IMR-90 (cell line): ENCODE data around the gene ACTG2. TPM values are rescaled to one million over a fixed set of nuclear protein-coding genes. Genes with fewer than 3 reads are reported as not detected.

Source experiments
- ATAC-seq: fragments of 200-7000 bp; cut with Tn5 transposase; 2 replicates; pipeline ENCODE4 v1.9.1; 2020; ENCODE audit warnings: low read depth, mild to moderate bottlenecking, moderate library complexity
- BruUV-seq: library from RNA; stranded (reverse); fragments of 400-500 nt; replicated peaks from 2 replicates; lab custom pipeline; 2021; lab: Mats Ljungman, UMichigan
- CTCF ChIA-PET: fragments of 300-600 bp; formaldehyde crosslinking; extraction: SDS; loops from one replicate; lab custom pipeline; 2021; ENCODE audit warnings: antibody characterized with exemption; lab: Yijun Ruan, JAX
- POLR2A ChIA-PET: fragments of 300-600 bp; sonication (Branson Sonifier 250); formaldehyde crosslinking; loops from one replicate; lab custom pipeline; 2022; ENCODE audit warnings: antibody characterized with exemption; ENCODE audit not compliant: unreplicated experiment; lab: Charles Lee
- DNase-seq: peaks from one replicate; pipeline ENCODE4 v3.0.0; 2013
- H2AFZ ChIP-seq: replicated peaks from 2 replicates; pipeline ENCODE3; 2013; ENCODE audit warnings: low read length, mild to moderate bottlenecking; ENCODE audit not compliant: poor library complexity
- H2AK5ac ChIP-seq: 2 replicates; pipeline ENCODE4 v1.6.1; 2013; ENCODE audit warnings: low read depth, low read length, inconsistent platforms
- H2AK9ac ChIP-seq: replicated peaks from 2 replicates; pipeline ENCODE3; 2013; ENCODE audit warnings: mild to moderate bottlenecking, low read depth, low read length, moderate library complexity; ENCODE audit not compliant: poor library complexity
- H2BK120ac ChIP-seq: 2 replicates; pipeline ENCODE4 v1.6.1; 2013; ENCODE audit warnings: low read depth, low read length, inconsistent platforms
- H2BK15ac ChIP-seq: 3 replicates; pipeline ENCODE4 v1.6.1; 2013; ENCODE audit warnings: low read depth, low read length, inconsistent platforms
- H2BK20ac ChIP-seq: 2 replicates; pipeline ENCODE4 v1.6.1; 2013; ENCODE audit warnings: low read depth, mild to moderate bottlenecking, inconsistent platforms, low read length, moderate library complexity
- H2BK5ac ChIP-seq: 2 replicates; pipeline ENCODE4 v1.6.1; 2013; ENCODE audit warnings: mild to moderate bottlenecking, low read depth, low read length, inconsistent platforms; ENCODE audit not compliant: poor library complexity, severe bottlenecking
- H3K14ac ChIP-seq: replicated peaks from 2 replicates; pipeline ENCODE4 v1.6.1; 2013; ENCODE audit warnings: low read depth, low read length, inconsistent platforms
- H3K18ac ChIP-seq: 2 replicates; pipeline ENCODE4 v1.6.1; 2013; ENCODE audit warnings: low read depth, low read length, control low read depth
- H3K23ac ChIP-seq: 2 replicates; pipeline ENCODE4 v1.6.1; 2013; ENCODE audit warnings: low read depth, low read length, inconsistent platforms
- H3K27ac ChIP-seq: 2 replicates; pipeline ENCODE4 v1.5.1; 2013; ENCODE audit warnings: mild to moderate bottlenecking, control low read depth, low read length; ENCODE audit not compliant: insufficient read depth
- H3K27me3 ChIP-seq: 2 replicates; pipeline ENCODE4 v1.6.1; 2013; ENCODE audit warnings: low read length; ENCODE audit not compliant: control insufficient read depth, insufficient read depth
- H3K36me3 ChIP-seq: 2 replicates; pipeline ENCODE4 v1.6.1; 2013; ENCODE audit warnings: low read length, mixed read lengths; ENCODE audit not compliant: control insufficient read depth, insufficient read depth
- H3K4ac ChIP-seq: 2 replicates; pipeline ENCODE4 v1.6.1; 2013; ENCODE audit warnings: low read depth, low read length, inconsistent platforms
- H3K4me1 ChIP-seq: 2 replicates; pipeline ENCODE4 v1.6.1; 2013; ENCODE audit warnings: low read length, mixed read lengths; ENCODE audit not compliant: control insufficient read depth, insufficient read depth
- H3K4me2 ChIP-seq: 2 replicates; pipeline ENCODE4 v1.6.1; 2013; ENCODE audit warnings: low read depth, mild to moderate bottlenecking, control low read depth, low read length, moderate library complexity
- H3K4me3 ChIP-seq: 2 replicates; pipeline ENCODE4 v1.5.1; 2013; ENCODE audit warnings: low read depth, mild to moderate bottlenecking, control low read depth, low read length, moderate library complexity; ENCODE audit not compliant: insufficient read depth
- H3K56ac ChIP-seq: 2 replicates; pipeline ENCODE4 v1.6.1; 2013; ENCODE audit warnings: low read length, inconsistent platforms; ENCODE audit not compliant: insufficient read depth; ENCODE audit errors: extremely low read depth
- H3K79me1 ChIP-seq, 2 experiments: 2 replicates each; pipeline ENCODE4 v1.6.1; 2013; ENCODE audit warnings: low read length in 2 of 2, inconsistent platforms in 1 of 2, low read depth in 1 of 2
- H3K9ac ChIP-seq: 2 replicates; pipeline ENCODE4 v1.6.1; 2013; ENCODE audit warnings: low read depth, low read length, control low read depth
- H3K9me1 ChIP-seq: 2 replicates; pipeline ENCODE4 v1.6.1; 2013; ENCODE audit warnings: low read length, inconsistent platforms; ENCODE audit not compliant: insufficient read depth
- H3K9me3 ChIP-seq: 2 replicates; pipeline ENCODE4 v1.6.1; 2013; ENCODE audit warnings: low read length; ENCODE audit not compliant: control insufficient read depth, insufficient read depth
- H4K20me1 ChIP-seq: 2 replicates; pipeline ENCODE4 v1.6.1; 2013; ENCODE audit warnings: low read length, inconsistent platforms; ENCODE audit not compliant: insufficient read depth
- H4K5ac ChIP-seq: 2 replicates; pipeline ENCODE4 v1.6.1; 2013; ENCODE audit warnings: mild to moderate bottlenecking, low read depth, low read length, control low read depth
- H4K8ac ChIP-seq, 2 experiments: 2 replicates each; pipeline ENCODE4 v1.6.1; 2013; ENCODE audit warnings: low read depth in 2 of 2, low read length in 2 of 2, control low read depth in 1 of 2, inconsistent platforms in 1 of 2
- H4K91ac ChIP-seq: 2 replicates; pipeline ENCODE4 v1.6.1; 2013; ENCODE audit warnings: low read depth, low read length, inconsistent platforms; ENCODE audit not compliant: insufficient read depth
- BHLHE40 ChIP-seq: fragments of 150-350 bp; IDR thresholded peaks from 2 replicates; pipeline ENCODE4 v1.6.1; 2016; ENCODE audit warnings: mild to moderate bottlenecking, low read depth, low read length
- CEBPB ChIP-seq: IDR thresholded peaks from 2 replicates; pipeline ENCODE4 v1.6.1; 2012; ENCODE audit warnings: low read depth, low read length, improper control_type of control experiment
- CHD1 ChIP-seq: IDR thresholded peaks from 2 replicates; pipeline ENCODE4 v1.6.1; 2012; ENCODE audit warnings: low read depth, low read length, improper control_type of control experiment
- FOS ChIP-seq: fragments of 150-350 bp; IDR thresholded peaks from 2 replicates; pipeline ENCODE4 v1.6.1; 2016; ENCODE audit warnings: low read depth, low read length
- MAFK ChIP-seq: IDR thresholded peaks from 2 replicates; pipeline ENCODE4 v1.6.1; 2012; ENCODE audit warnings: low read depth, low read length, improper control_type of control experiment
- MAZ ChIP-seq: IDR thresholded peaks from 2 replicates; pipeline ENCODE4 v1.6.1; 2012; ENCODE audit warnings: low read depth, mild to moderate bottlenecking, low read length, improper control_type of control experiment, moderate library complexity, borderline replicate concordance
- MXI1 ChIP-seq: IDR thresholded peaks from 2 replicates; pipeline ENCODE4 v1.6.1; 2012; ENCODE audit warnings: low read depth, mild to moderate bottlenecking, low read length, moderate library complexity, borderline replicate concordance
- NFE2L2 ChIP-seq: fragments of 150-350 bp; IDR thresholded peaks from 2 replicates; pipeline ENCODE4 v1.6.1; 2016; ENCODE audit warnings: low read depth, mild to moderate bottlenecking, low read length
- POLR2A ChIP-seq: IDR thresholded peaks from 2 replicates; pipeline ENCODE4 v1.6.1; 2012; ENCODE audit warnings: mild to moderate bottlenecking, low read depth, low read length
- RAD21 ChIP-seq: IDR thresholded peaks from 2 replicates; pipeline ENCODE4 v1.6.1; 2012; ENCODE audit warnings: low read length, improper control_type of control experiment
- RCOR1 ChIP-seq: IDR thresholded peaks from 2 replicates; pipeline ENCODE4 v1.6.1; 2012; ENCODE audit warnings: mild to moderate bottlenecking, low read length, improper control_type of control experiment; ENCODE audit not compliant: insufficient replicate concordance
- RFX5 ChIP-seq: IDR thresholded peaks from 2 replicates; pipeline ENCODE4 v1.8.0; 2012; ENCODE audit warnings: low read depth, mild to moderate bottlenecking, low read length, moderate library complexity
- SMC3 ChIP-seq: fragments of 150-350 bp; IDR thresholded peaks from 2 replicates; pipeline ENCODE4 v1.6.1; 2016; ENCODE audit warnings: low read depth, mild to moderate bottlenecking, antibody characterized with exemption, low read length, moderate library complexity
- WGBS, 2 experiments: methylation state at CpG; one replicate each; pipeline versions ENCODE4 v1.1.5 to v1.1.7; 2013; ENCODE audit warnings: missing lambda C conversion rate in 2 of 2; ENCODE audit not compliant: insufficient read length in 1 of 2; ENCODE audit errors: extremely low coverage in 2 of 2; 5-methylcytosine and 5-hydroxymethylcytosine counted together
- dilution Hi-C: fragments of 300-500 bp; cut with HindIII; formaldehyde crosslinking; loops from one replicate; pipeline ENCODE4 v1.14.3; 2018; ENCODE audit warnings: low sequenced_read_pairs; ENCODE audit not compliant: unreplicated experiment
- in situ Hi-C: fragments of 300-500 bp; cut with MboI; formaldehyde crosslinking; loops from 3 replicates; pipeline ENCODE4 v1.14.3; 2019; ENCODE audit warnings: low sequenced_read_pairs, inconsistent platforms, mixed read lengths
- intact Hi-C: fragments of 100-400 bp; cut with micrococcal nuclease; formaldehyde crosslinking; loops from 2 replicates; pipeline ENCODE4 v1.10.0; 2022
- polyA plus RNA-seq, 3 experiments: library from polyadenylated mRNA; depleted of rRNA; stranded (reverse); fragments of >200 nt; gene quantifications; 2 replicates each; pipeline ENCODE4 v1.2.3, GENCODE V29; 2012; ENCODE audit warnings: low replicate concordance in 1 of 3
- total RNA-seq: library from RNA; depleted of rRNA; stranded (reverse); fragments of >200 nt; gene quantifications from 2 replicates; pipeline ENCODE4 v1.2.3, GENCODE V29; 2012
- TF ChIP-seq, protein P1 (sequence below): fragments of 150-350 bp; IDR thresholded peaks from 2 replicates; pipeline ENCODE4 v1.6.1; 2017; ENCODE audit warnings: mild to moderate bottlenecking, antibody characterized with exemption, low read length, low read depth
- TF ChIP-seq, protein P2 (sequence below): fragments of 150-350 bp; IDR thresholded peaks from 2 replicates; pipeline ENCODE4 v1.6.1; 2016; ENCODE audit warnings: low read depth, mild to moderate bottlenecking, low read length, moderate library complexity, borderline replicate concordance
- TF ChIP-seq, protein P3 (sequence below): conservative IDR thresholded peaks from 2 replicates; pipeline ENCODE4 v1.5.1; 2012; ENCODE audit warnings: mild to moderate bottlenecking, low read depth, low read length, improper control_type of control experiment

The ACTG2 gene
- total and polyA plus RNA-seq, 2 of the 4 experiments (the other 2 are of a cell fraction), result 523 to 899 TPM

DNA sequence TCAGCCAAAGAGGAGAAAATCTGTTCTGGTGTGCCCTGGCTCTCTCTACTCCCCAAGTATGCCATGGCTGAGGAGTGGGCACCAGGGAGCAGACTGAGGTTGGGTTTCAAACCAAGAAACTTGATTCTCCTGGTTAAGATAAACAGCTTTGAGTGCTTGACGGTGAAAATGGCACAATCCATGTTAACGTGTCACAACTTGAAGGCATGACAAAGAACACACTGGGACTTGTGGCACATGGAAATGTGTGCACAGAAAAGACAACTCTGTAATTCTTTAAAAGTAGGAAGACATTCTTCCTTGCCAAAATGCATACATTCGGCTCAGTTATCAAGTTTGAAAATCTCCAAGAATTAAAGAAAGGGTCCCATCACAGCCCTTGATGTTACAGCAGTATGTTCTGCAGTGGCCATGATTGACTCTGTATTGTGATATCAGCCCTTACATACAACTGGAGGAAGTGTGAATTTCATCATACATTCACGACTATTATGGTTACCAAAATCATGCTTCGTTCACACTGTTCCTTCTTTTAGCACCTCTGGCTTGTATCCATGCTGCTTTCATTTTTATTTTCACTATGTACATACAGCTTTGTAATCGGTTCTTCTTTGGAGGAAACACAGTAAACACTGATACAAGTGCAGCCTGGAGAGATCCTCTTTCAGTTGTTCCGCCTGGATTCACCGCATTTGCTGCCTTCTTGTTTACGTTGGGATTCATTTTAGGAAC lies 15.6 kb upstream of the ACTG2 start:
- no peak for ATAC-seq
- CTCF ChIA-PET, result interaction anchor here (1.4 kb wide), 1 partner anchor 30 kb away, joined by 3 read pairs; no protein-coding TSS in a partner anchor
- H2AK9ac ChIP-seq, result no peak overlapping the region
- no CpG with 5 or more reads among the region's 9 CpGs for WGBS, 2 experiments
- H2BK15ac ChIP-seq, result no peak overlapping the region
- H3K27me3 ChIP-seq, result no peaks in the 10 kb centered on the region
- no peak overlapping the region for H3K4me2 ChIP-seq
- H4K5ac ChIP-seq, result no peak overlapping the region
- no peak overlapping the region for H2AK5ac ChIP-seq
- 0 out of 2 replicates have a peak, but pooled peaks cover 2% of the 10 kb centered on the region for H3K9me1 ChIP-seq
- intact Hi-C loops (no loop called here), dilution Hi-C loops (no loop called here), in situ Hi-C loops (no loop called here)
- no peak overlapping the region for H3K18ac ChIP-seq
- POLR2A ChIA-PET, result no interaction called here
- no peak overlapping the region for H3K56ac ChIP-seq
- H2BK5ac ChIP-seq, result no peak overlapping the region
- no peak for DNase-seq
- H4K20me1 ChIP-seq, result no peaks in the 10 kb centered on the region
- H2BK120ac ChIP-seq, result no peak overlapping the region
- H3K4me3 ChIP-seq, result no peak overlapping the region
- H3K36me3 ChIP-seq, result no peaks in the 10 kb centered on the region
- no peak overlapping the region; the same call in 1 of the 2 replicates for H3K23ac ChIP-seq
- no peak overlapping the region for H4K8ac ChIP-seq
- BruUV-seq, result no TSS peak
- H2AFZ ChIP-seq, result no peak overlapping the region
- no peak overlapping the region for H3K4ac ChIP-seq
- H3K9me3 ChIP-seq, result no peaks in the 10 kb centered on the region
- H3K14ac ChIP-seq, result no peak overlapping the region
- no peak for TF ChIP-seq POLR2A
- no peak for TF ChIP-seq RFX5
- TF ChIP-seq, protein P1, sequence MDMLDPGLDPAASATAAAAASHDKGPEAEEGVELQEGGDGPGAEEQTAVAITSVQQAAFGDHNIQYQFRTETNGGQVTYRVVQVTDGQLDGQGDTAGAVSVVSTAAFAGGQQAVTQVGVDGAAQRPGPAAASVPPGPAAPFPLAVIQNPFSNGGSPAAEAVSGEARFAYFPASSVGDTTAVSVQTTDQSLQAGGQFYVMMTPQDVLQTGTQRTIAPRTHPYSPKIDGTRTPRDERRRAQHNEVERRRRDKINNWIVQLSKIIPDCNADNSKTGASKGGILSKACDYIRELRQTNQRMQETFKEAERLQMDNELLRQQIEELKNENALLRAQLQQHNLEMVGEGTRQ, result no peak
- TF ChIP-seq RAD21, result no peak
- no peak for TF ChIP-seq CHD1
- TF ChIP-seq RCOR1, result no peak
- TF ChIP-seq, protein P2, sequence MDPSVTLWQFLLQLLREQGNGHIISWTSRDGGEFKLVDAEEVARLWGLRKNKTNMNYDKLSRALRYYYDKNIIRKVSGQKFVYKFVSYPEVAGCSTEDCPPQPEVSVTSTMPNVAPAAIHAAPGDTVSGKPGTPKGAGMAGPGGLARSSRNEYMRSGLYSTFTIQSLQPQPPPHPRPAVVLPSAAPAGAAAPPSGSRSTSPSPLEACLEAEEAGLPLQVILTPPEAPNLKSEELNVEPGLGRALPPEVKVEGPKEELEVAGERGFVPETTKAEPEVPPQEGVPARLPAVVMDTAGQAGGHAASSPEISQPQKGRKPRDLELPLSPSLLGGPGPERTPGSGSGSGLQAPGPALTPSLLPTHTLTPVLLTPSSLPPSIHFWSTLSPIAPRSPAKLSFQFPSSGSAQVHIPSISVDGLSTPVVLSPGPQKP, result no peak
- TF ChIP-seq MAZ, result no peak
- TF ChIP-seq MXI1, result no peak
- TF ChIP-seq CEBPB, result no peak
- TF ChIP-seq NFE2L2, result no peak
- no peak for TF ChIP-seq MAFK
- no peak for TF ChIP-seq FOS
- no peak for TF ChIP-seq BHLHE40
- no peak for TF ChIP-seq SMC3
- TF ChIP-seq, protein P3, sequence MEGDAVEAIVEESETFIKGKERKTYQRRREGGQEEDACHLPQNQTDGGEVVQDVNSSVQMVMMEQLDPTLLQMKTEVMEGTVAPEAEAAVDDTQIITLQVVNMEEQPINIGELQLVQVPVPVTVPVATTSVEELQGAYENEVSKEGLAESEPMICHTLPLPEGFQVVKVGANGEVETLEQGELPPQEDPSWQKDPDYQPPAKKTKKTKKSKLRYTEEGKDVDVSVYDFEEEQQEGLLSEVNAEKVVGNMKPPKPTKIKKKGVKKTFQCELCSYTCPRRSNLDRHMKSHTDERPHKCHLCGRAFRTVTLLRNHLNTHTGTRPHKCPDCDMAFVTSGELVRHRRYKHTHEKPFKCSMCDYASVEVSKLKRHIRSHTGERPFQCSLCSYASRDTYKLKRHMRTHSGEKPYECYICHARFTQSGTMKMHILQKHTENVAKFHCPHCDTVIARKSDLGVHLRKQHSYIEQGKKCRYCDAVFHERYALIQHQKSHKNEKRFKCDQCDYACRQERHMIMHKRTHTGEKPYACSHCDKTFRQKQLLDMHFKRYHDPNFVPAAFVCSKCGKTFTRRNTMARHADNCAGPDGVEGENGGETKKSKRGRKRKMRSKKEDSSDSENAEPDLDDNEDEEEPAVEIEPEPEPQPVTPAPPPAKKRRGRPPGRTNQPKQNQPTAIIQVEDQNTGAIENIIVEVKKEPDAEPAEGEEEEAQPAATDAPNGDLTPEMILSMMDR, result no peak
- no peak overlapping the region for H2BK20ac ChIP-seq
- H3K4me1 ChIP-seq, result no peaks in the 10 kb centered on the region
- no peak overlapping the region for H3K9ac ChIP-seq
- H4K91ac ChIP-seq, result no peak overlapping the region
- H3K27ac ChIP-seq, result no peak overlapping the region
- no peaks in the 10 kb centered on the region for H3K79me1 ChIP-seq
